GM23338 (cell line): ENCODE data around the gene FLNA. TPM values are rescaled to one million over a fixed set of nuclear protein-coding genes. Genes with fewer than 3 reads are reported as not detected.

Source experiments
- ATAC-seq: fragments of 200-7000 bp; cut with Tn5 transposase; 3 replicates; pipeline ENCODE4 v1.9.1; 2020
- DNase-seq: peaks from one replicate; pipeline ENCODE4 v3.0.0-alpha.2; 2015; ENCODE audit warnings: low spot score
- H2AFZ ChIP-seq: fragments of 200-600 bp; sonication (generic); 2 replicates; pipeline ENCODE4 v1.8.0; 2016; ENCODE audit warnings: antibody characterized with exemption, mild to moderate bottlenecking, moderate library complexity
- H3F3A ChIP-seq: fragments of 200-600 bp; sonication (generic); replicated peaks from 2 replicates; pipeline ENCODE4 v1.8.0; 2017; ENCODE audit warnings: antibody characterized with exemption, mixed run types, low read depth
- H3K27ac ChIP-seq: fragments of 200-600 bp; sonication (generic); 2 replicates; pipeline ENCODE4 v1.6.1; 2016; ENCODE audit warnings: low read depth
- H3K27me3 ChIP-seq: fragments of 200-600 bp; sonication (generic); 2 replicates; pipeline ENCODE4 v1.8.0; 2016; ENCODE audit warnings: mild to moderate bottlenecking, mixed run types, moderate library complexity; ENCODE audit not compliant: insufficient read depth
- H3K36me3 ChIP-seq: fragments of 200-600 bp; sonication (generic); 2 replicates; pipeline ENCODE4 v1.8.0; 2016; ENCODE audit warnings: mild to moderate bottlenecking; ENCODE audit not compliant: insufficient read depth
- H3K4me1 ChIP-seq: fragments of 200-600 bp; sonication (generic); 2 replicates; pipeline ENCODE4 v1.8.0; 2016; ENCODE audit warnings: mild to moderate bottlenecking, moderate library complexity; ENCODE audit not compliant: insufficient read depth
- H3K4me2 ChIP-seq: fragments of 200-600 bp; sonication (generic); 2 replicates; pipeline ENCODE4 v1.7.1; 2017; ENCODE audit warnings: mixed run types
- H3K4me3 ChIP-seq: fragments of 200-600 bp; sonication (generic); 2 replicates; pipeline ENCODE4 v1.6.1; 2016; ENCODE audit warnings: mixed run types
- H3K79me2 ChIP-seq: fragments of 200-600 bp; sonication (generic); replicated peaks from 2 replicates; pipeline ENCODE4 v1.8.0; 2017; ENCODE audit warnings: mild to moderate bottlenecking; ENCODE audit not compliant: insufficient read depth
- H3K9me2 ChIP-seq: fragments of 200-600 bp; sonication (generic); 2 replicates; pipeline ENCODE4 v1.8.0; 2017; ENCODE audit not compliant: insufficient read depth
- H4K20me1 ChIP-seq: fragments of 200-600 bp; sonication (generic); replicated peaks from 2 replicates; pipeline ENCODE4 v1.8.0; 2017; ENCODE audit warnings: mild to moderate bottlenecking; ENCODE audit not compliant: insufficient read depth
- H3K27ac Mint-ChIP-seq: 2 replicates; pipeline ENCODE4 v1.8.0; 2020; ENCODE audit warnings: inconsistent platforms, mild to moderate bottlenecking, moderate library complexity, mixed read lengths
- H3K27me3 Mint-ChIP-seq: 3 replicates; pipeline ENCODE4 v1.8.0; 2022; ENCODE audit warnings: low read depth, mild to moderate bottlenecking, moderate library complexity, mixed read lengths, inconsistent platforms; ENCODE audit not compliant: insufficient read depth, poor library complexity
- H3K36me3 Mint-ChIP-seq: 3 replicates; pipeline ENCODE4 v1.8.0; 2021; ENCODE audit warnings: low read depth, mild to moderate bottlenecking, inconsistent platforms, moderate library complexity, mixed read lengths
- H3K4me1 Mint-ChIP-seq: 3 replicates; pipeline ENCODE4 v1.8.0; 2020; ENCODE audit warnings: mild to moderate bottlenecking, inconsistent platforms, mixed read lengths
- H3K4me3 Mint-ChIP-seq: 3 replicates; pipeline ENCODE4 v1.8.0; 2021; ENCODE audit warnings: moderate library complexity, mild to moderate bottlenecking, inconsistent platforms, mixed read lengths
- H3K9me3 Mint-ChIP-seq: 3 replicates; pipeline ENCODE4 v1.8.0; 2020; ENCODE audit warnings: moderate library complexity, mild to moderate bottlenecking, inconsistent platforms, mixed read lengths
- CREB1 ChIP-seq: fragments of 250-450 bp; sonication (Bioruptor Pico); IDR thresholded peaks from 2 replicates; pipeline ENCODE4 v1.5.0; 2020; ENCODE audit warnings: low read depth, mild to moderate bottlenecking, moderate library complexity
- EZH2phosphoT487 ChIP-seq: fragments of 200-600 bp; sonication (generic); IDR thresholded peaks from one replicate; pipeline ENCODE4 v1.8.1; 2018; ENCODE audit warnings: antibody characterized with exemption; ENCODE audit not compliant: unreplicated experiment
- REST ChIP-seq: IDR thresholded peaks from one replicate; pipeline ENCODE4 v1.6.1; 2018; ENCODE audit warnings: antibody characterized with exemption; ENCODE audit not compliant: unreplicated experiment
- ZNF114 ChIP-seq: fragments of 250-450 bp; sonication (Bioruptor Pico); IDR thresholded peaks from 2 replicates; pipeline ENCODE4 v1.5.0; 2020; ENCODE audit warnings: mild to moderate bottlenecking, moderate library complexity
- ZNF331 ChIP-seq: fragments of 250-450 bp; sonication (Bioruptor Pico); IDR thresholded peaks from 2 replicates; pipeline ENCODE4 v1.5.0; 2020; ENCODE audit warnings: low read depth, mild to moderate bottlenecking, moderate library complexity
- polyA plus RNA-seq: library from polyadenylated mRNA; unstranded; fragments of >200 nt; fragmentation: Nextera tagmentation; extraction: Ambion mirVana; gene quantifications from 2 replicates; pipeline ENCODE4 v1.2.1, GENCODE V29; 2016
- total RNA-seq: library from RNA; depleted of rRNA; stranded (reverse); fragments of >200 nt; shearing (Covaris generic); gene quantifications from 2 replicates; pipeline ENCODE4 v1.2.3, GENCODE V29; 2014
- TF ChIP-seq, protein P1 (sequence below): IDR thresholded peaks from 2 replicates; pipeline ENCODE4 v1.6.1; 2016; ENCODE audit warnings: antibody characterized with exemption
- TF ChIP-seq, protein P2 (sequence below): fragments of 250-450 bp; sonication (Bioruptor Pico); IDR thresholded peaks from 2 replicates; pipeline ENCODE4 v1.5.0; 2020; ENCODE audit warnings: mild to moderate bottlenecking, moderate library complexity

Gene FLNA
- total and polyA plus RNA-seq, 2 experiments from 2014 or later = 579 to 1,445 TPM

- TF ChIP-seq REST (no peak), ZNF331 (CRISPR knock-in tag) (no peak), ZNF114 (CRISPR knock-in tag) (no peak), EZH2phosphoT487 (no peak)
- TF ChIP-seq, protein P1, sequence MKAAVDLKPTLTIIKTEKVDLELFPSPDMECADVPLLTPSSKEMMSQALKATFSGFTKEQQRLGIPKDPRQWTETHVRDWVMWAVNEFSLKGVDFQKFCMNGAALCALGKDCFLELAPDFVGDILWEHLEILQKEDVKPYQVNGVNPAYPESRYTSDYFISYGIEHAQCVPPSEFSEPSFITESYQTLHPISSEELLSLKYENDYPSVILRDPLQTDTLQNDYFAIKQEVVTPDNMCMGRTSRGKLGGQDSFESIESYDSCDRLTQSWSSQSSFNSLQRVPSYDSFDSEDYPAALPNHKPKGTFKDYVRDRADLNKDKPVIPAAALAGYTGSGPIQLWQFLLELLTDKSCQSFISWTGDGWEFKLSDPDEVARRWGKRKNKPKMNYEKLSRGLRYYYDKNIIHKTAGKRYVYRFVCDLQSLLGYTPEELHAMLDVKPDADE = no peak
These were observed 34.3 kb upstream of the FLNA start (continued) for GRCh38 chrX:154408659-154409221.

DNA sequence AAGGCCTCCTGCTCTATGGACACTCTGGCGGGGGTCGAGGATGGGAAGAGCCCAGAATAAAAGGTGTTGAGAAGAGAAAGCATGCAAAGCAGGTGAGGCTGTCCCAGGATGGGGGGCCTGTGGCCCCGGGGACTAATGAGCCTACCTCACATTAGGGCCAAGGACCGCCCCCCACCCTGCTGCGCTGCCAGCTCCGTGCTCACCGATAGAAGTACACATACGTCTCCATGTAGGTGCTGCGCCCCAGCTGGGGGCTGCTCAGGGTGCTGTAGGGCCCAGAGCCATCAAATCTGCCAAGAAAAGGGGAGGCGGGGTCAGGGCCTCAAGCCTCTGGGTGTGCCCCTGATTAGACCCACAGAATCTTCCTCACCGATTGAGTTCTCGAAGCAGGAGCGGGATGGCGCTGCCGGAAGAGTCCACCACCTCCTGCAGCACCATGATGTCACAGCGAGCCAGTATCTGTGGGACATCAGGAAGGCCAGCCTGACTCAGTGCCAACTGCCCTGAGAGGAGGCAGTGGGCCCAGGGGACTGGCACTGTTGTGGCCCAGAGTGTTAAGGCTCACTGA lies 30.3 kb upstream of the FLNA start:
- Histone ChIP-seq H3K9me2 (no peaks in the 10 kb centered on the region), H3K79me2 (peaks cover 1% of the 10 kb centered on the region), H3F3A (peaks cover 14% of the 10 kb centered on the region), H3K27me3 (no peaks in the 10 kb centered on the region), H4K20me1 (no peaks in the 10 kb centered on the region), H3K36me3 (peaks cover 2% of the 10 kb centered on the region; the same call in 1 of the 2 replicates), H2AFZ (no peak overlapping the region), H3K27ac (no peak overlapping the region), H3K4me2 (no peak overlapping the region), H3K4me1 (peaks cover 8% of the 10 kb centered on the region; the same call in 1 of the 2 replicates), H3K4me3 (no peak overlapping the region)
- TF ChIP-seq, protein P1 = no peak
- TF ChIP-seq, protein P2, sequence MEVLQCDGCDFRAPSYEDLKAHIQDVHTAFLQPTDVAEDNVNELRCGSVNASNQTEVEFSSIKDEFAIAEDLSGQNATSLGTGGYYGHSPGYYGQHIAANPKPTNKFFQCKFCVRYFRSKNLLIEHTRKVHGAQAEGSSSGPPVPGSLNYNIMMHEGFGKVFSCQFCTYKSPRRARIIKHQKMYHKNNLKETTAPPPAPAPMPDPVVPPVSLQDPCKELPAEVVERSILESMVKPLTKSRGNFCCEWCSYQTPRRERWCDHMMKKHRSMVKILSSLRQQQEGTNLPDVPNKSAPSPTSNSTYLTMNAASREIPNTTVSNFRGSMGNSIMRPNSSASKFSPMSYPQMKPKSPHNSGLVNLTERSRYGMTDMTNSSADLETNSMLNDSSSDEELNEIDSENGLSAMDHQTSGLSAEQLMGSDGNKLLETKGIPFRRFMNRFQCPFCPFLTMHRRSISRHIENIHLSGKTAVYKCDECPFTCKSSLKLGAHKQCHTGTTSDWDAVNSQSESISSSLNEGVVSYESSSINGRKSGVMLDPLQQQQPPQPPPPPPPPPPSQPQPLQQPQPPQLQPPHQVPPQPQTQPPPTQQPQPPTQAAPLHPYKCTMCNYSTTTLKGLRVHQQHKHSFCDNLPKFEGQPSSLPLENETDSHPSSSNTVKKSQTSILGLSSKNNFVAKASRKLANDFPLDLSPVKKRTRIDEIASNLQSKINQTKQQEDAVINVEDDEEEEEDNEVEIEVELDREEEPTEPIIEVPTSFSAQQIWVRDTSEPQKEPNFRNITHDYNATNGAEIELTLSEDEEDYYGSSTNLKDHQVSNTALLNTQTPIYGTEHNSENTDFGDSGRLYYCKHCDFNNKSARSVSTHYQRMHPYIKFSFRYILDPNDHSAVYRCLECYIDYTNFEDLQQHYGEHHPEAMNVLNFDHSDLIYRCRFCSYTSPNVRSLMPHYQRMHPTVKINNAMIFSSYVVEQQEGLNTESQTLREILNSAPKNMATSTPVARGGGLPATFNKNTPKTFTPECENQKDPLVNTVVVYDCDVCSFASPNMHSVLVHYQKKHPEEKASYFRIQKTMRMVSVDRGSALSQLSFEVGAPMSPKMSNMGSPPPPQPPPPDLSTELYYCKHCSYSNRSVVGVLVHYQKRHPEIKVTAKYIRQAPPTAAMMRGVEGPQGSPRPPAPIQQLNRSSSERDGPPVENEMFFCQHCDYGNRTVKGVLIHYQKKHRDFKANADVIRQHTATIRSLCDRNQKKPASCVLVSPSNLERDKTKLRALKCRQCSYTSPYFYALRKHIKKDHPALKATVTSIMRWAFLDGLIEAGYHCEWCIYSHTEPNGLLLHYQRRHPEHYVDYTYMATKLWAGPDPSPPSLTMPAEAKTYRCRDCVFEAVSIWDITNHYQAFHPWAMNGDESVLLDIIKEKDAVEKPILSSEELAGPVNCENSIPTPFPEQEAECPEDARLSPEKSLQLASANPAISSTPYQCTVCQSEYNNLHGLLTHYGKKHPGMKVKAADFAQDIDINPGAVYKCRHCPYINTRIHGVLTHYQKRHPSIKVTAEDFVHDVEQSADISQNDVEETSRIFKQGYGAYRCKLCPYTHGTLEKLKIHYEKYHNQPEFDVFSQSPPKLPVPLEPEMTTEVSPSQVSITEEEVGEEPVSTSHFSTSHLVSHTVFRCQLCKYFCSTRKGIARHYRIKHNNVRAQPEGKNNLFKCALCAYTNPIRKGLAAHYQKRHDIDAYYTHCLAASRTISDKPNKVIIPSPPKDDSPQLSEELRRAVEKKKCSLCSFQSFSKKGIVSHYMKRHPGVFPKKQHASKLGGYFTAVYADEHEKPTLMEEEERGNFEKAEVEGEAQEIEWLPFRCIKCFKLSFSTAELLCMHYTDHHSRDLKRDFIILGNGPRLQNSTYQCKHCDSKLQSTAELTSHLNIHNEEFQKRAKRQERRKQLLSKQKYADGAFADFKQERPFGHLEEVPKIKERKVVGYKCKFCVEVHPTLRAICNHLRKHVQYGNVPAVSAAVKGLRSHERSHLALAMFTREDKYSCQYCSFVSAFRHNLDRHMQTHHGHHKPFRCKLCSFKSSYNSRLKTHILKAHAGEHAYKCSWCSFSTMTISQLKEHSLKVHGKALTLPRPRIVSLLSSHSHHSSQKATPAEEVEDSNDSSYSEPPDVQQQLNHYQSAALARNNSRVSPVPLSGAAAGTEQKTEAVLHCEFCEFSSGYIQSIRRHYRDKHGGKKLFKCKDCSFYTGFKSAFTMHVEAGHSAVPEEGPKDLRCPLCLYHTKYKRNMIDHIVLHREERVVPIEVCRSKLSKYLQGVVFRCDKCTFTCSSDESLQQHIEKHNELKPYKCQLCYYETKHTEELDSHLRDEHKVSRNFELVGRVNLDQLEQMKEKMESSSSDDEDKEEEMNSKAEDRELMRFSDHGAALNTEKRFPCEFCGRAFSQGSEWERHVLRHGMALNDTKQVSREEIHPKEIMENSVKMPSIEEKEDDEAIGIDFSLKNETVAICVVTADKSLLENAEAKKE = no peak
- no peak for TF ChIP-seq CREB1 (CRISPR knock-in tag)
- peaks cover 18% of the 10 kb centered on the region for H3K36me3 Mint-ChIP-seq
- H3K27ac Mint-ChIP-seq = no peak overlapping the region
- peaks cover 2% of the 10 kb centered on the region; the same call in 1 of the 3 replicates for H3K9me3 Mint-ChIP-seq
- ATAC-seq = no peak
- no peak overlapping the region for H3K4me3 Mint-ChIP-seq
- H3K4me1 Mint-ChIP-seq = peaks cover 17% of the 10 kb centered on the region
- DNase-seq = no peak
- peaks cover 29% of the 10 kb centered on the region for H3K27me3 Mint-ChIP-seq
